DMS153 (cell line): Measurements from ENCODE around the gene UROC1.

Experiments
- DNase-seq: peaks from one replicate; lab custom pipeline; 2025; lab: John Stamatoyannopoulos, UW

Gene UROC1

GRCh38 chr3:126460381-126460780, 57.2 kb downstream of the UROC1 start:
- no peak for DNase-seq

GRCh38 chr3:126459763-126460127, 57.8 kb downstream of the UROC1 start:
- DNase-seq = no peak

- DNase-seq = no peak
Observed at GRCh38 chr3:126459111-126459762, 58.3 kb downstream of the UROC1 start.

- DNase-seq = no peak
Observed at GRCh38 chr3:126456766-126457388, 60.7 kb downstream of the UROC1 start.

- DNase-seq = no peak
Observed at GRCh38 chr3:126456211-126456610, 61.4 kb downstream of the UROC1 start.

- DNase-seq = no peak
Observed at GRCh38 chr3:126454437-126455198, 63.0 kb downstream of the UROC1 start.

GRCh38 chr3:126454025-126454424, 63.5 kb downstream of the UROC1 start:
- DNase-seq = no peak

GRCh38 chr3:126452213-126452612, 65.4 kb downstream of the UROC1 start:
- DNase-seq = no peak

GRCh38 chr3:126451511-126451910, 66.1 kb downstream of the UROC1 start:
- DNase-seq = no peak

GRCh38 chr3:126450744-126451143, 66.8 kb downstream of the UROC1 start:
- no peak for DNase-seq

GRCh38 chr3:126450219-126450618, 67.4 kb downstream of the UROC1 start:
- no peak for DNase-seq

- no peak for DNase-seq
Observed at GRCh38 chr3:126449621-126450051, 67.9 kb downstream of the UROC1 start.

- no peak for DNase-seq
Observed at GRCh38 chr3:126448893-126449180, 68.7 kb downstream of the UROC1 start.

- DNase-seq = no peak
Observed at GRCh38 chr3:126448136-126448892, 69.3 kb downstream of the UROC1 start.

- DNase-seq = no peak
Observed at GRCh38 chr3:126447456-126448106, 70.0 kb downstream of the UROC1 start.

- no peak for DNase-seq
Observed at GRCh38 chr3:126446791-126447190, 70.8 kb downstream of the UROC1 start.

- no peak for DNase-seq
Observed at GRCh38 chr3:126446301-126446700, 71.3 kb downstream of the UROC1 start.

- no peak for DNase-seq
Observed at GRCh38 chr3:126445506-126445905, 72.1 kb downstream of the UROC1 start.

GRCh38 chr3:126442856-126443242, 74.7 kb downstream of the UROC1 start:
- DNase-seq = no peak

- no peak for DNase-seq
Observed at GRCh38 chr3:126442094-126442855, 75.3 kb downstream of the UROC1 start.

- no peak for DNase-seq
Observed at GRCh38 chr3:126441256-126441880, 76.2 kb downstream of the UROC1 start.
